ENCODE measurements around the gene ATF6B.
A peak's percentile ranks its signal among the peaks of the same experiment; 100 is the strongest.

Gene ATF6B

GRCh38 chr6:32116674-32117073 is 11.4 kb downstream of the ATF6B start:
- DNase-seq (ENCODE audit: insufficient read length, low spot score) (no peak), FAIRE-seq (no peak)
- TF ChIP-seq CTCF (IDR thresholded peaks at IDR 0.05; ENCODE audit: insufficient read depth, missing control alignments), result peak; percentile 43

GRCh38 chr6:32115623-32116022 is 12.4 kb downstream of the ATF6B start:
- DNase-seq (ENCODE audit: insufficient read length, low spot score) (no peak), FAIRE-seq (no peak)
- no peak for TF ChIP-seq CTCF (IDR thresholded peaks at IDR 0.05; ENCODE audit: insufficient read depth, missing control alignments)

GRCh38 chr6:32114796-32115195 is 13.2 kb downstream of the ATF6B start:
- no peak for DNase-seq (ENCODE audit: insufficient read length, low spot score)
- no peak for FAIRE-seq
- no peak for TF ChIP-seq CTCF (IDR thresholded peaks at IDR 0.05; ENCODE audit: insufficient read depth, missing control alignments)

GRCh38 chr6:32113386-32114352 is 14.4 kb downstream of the ATF6B start:
- FAIRE-seq (no peak), DNase-seq (ENCODE audit: insufficient read length, low spot score) (no peak)
- TF ChIP-seq CTCF (IDR thresholded peaks at IDR 0.05; ENCODE audit: insufficient read depth, missing control alignments), result no peak

GRCh38 chr6:32112431-32112980 is 15.5 kb downstream of the ATF6B start:
- TF ChIP-seq CTCF (IDR thresholded peaks at IDR 0.05; ENCODE audit: insufficient read depth, missing control alignments), result no peak
- DNase-seq (ENCODE audit: insufficient read length, low spot score), result no peak
- no peak for FAIRE-seq

GRCh38 chr6:32111424-32112066 is 16.5 kb downstream of the ATF6B start:
- no peak for FAIRE-seq

More at GRCh38 chr6:32111424-32112066, 16.5 kb downstream of the ATF6B start:
- TF ChIP-seq CTCF (IDR thresholded peaks at IDR 0.05; ENCODE audit: insufficient read depth, missing control alignments), result no peak
- DNase-seq (ENCODE audit: insufficient read length, low spot score), result no peak

Data from D721Med (cell line).